HFF-Myc (cell line): ENCODE results near the gene UBXN10.

Experiments
- DNase-seq: peaks from one replicate; pipeline ENCODE4 v3.0.0-alpha.2; 2011; ENCODE audit warnings: low read depth; ENCODE audit errors: extremely low read depth
- H3K4me3 ChIP-seq: replicated peaks from 2 replicates; pipeline ENCODE4 v1.5.1; 2011; ENCODE audit warnings: low read depth, mild to moderate bottlenecking, control low read depth, low read length
- CTCF ChIP-seq: IDR thresholded peaks from 2 replicates; pipeline ENCODE4 v1.5.1; 2012; ENCODE audit warnings: mild to moderate bottlenecking, low read depth, low read length, control low read depth; ENCODE audit errors: missing control alignments

The UBXN10 gene

GRCh38 chr1:20185834-20186782 is at the start of gene UBXN10, which contains the start of gene PLA2G2C:
Gene UBXN10 (plus strand): TSS chr1:20186096. CDS start chr1:20190562, 4,466 bp downstream.
Gene PLA2G2C (minus strand): TSS chr1:20186518. CDS start chr1:20177363, 9,155 bp downstream.
- DNase-seq: no peak
- TF ChIP-seq CTCF: no peak
- no peak within 1 kb of the TSS for H3K4me3 ChIP-seq

- no peak for TF ChIP-seq CTCF
- no peak overlapping the region for H3K4me3 ChIP-seq
- DNase-seq: no peak
Observed at GRCh38 chr1:20136249-20136648, 49.6 kb upstream of the UBXN10 start.

GRCh38 chr1:20137055-20137454 is 48.8 kb upstream of the UBXN10 start:
- no peak for TF ChIP-seq CTCF

GRCh38 chr1:20137604-20138003 is 48.3 kb upstream of the UBXN10 start:
- H3K4me3 ChIP-seq: no peak overlapping the region
- no peak for DNase-seq
- no peak for TF ChIP-seq CTCF

More at GRCh38 chr1:20137055-20137454, 48.8 kb upstream of the UBXN10 start:
- H3K4me3 ChIP-seq: no peak overlapping the region
- no peak for DNase-seq

GRCh38 chr1:20138346-20138745 is 47.5 kb upstream of the UBXN10 start:
- TF ChIP-seq CTCF: no peak

GRCh38 chr1:20138961-20139550 is 46.8 kb upstream of the UBXN10 start, which contains the start of gene PLA2G2F:
Gene PLA2G2F (plus strand): TSS chr1:20139323. CDS start chr1:20139428, 105 bp downstream.
- no peak for DNase-seq
- no peak for TF ChIP-seq CTCF
- H3K4me3 ChIP-seq: no peak within 1 kb of the TSS

More at GRCh38 chr1:20138346-20138745, 47.5 kb upstream of the UBXN10 start:
- H3K4me3 ChIP-seq: no peak overlapping the region
- no peak for DNase-seq
